ENCODE measurements around the gene FZD2. TPM values are rescaled to one million over a fixed set of nuclear protein-coding genes. Genes with fewer than 3 reads are reported as not detected.

Gene FZD2
- total RNA-seq, 2 donors from 2014 or later, result 0.67 to 2.0 TPM

GRCh38 chr17:44548376-44549230 is 8.7 kb upstream of the FZD2 start:
- H3K36me3 ChIP-seq, result no peaks in the 10 kb centered on the region
- H3K4me3 ChIP-seq, result no peak overlapping the region
- no peaks in the 10 kb centered on the region for H3K9me3 ChIP-seq
- DNase-seq, result no peak
- intact Hi-C loops (cut with DNase I), result no loop called here
- H3K27ac ChIP-seq, result no peak overlapping the region
- H3K27me3 ChIP-seq, result no peaks in the 10 kb centered on the region
- no peak for TF ChIP-seq CTCF (IDR thresholded peaks at IDR 0.05)
- H3K9ac ChIP-seq (ENCODE audit: low read depth in 2 of 2, low read length in 2 of 2), result no peak overlapping the region
- no peaks in the 10 kb centered on the region for H3K4me1 ChIP-seq

GRCh38 chr17:44549686-44550085 is 7.6 kb upstream of the FZD2 start:
- Histone ChIP-seq H3K36me3 (no peaks in the 10 kb centered on the region), H3K4me3 (no peak overlapping the region), H3K9me3 (no peaks in the 10 kb centered on the region), H3K27me3 (no peaks in the 10 kb centered on the region), H3K27ac (no peak overlapping the region), H3K9ac (ENCODE audit: low read depth in 2 of 2, low read length in 2 of 2) (no peak overlapping the region), H3K4me1 (no peaks in the 10 kb centered on the region)
- intact Hi-C loops (cut with DNase I), result no loop called here
- no peak for TF ChIP-seq CTCF (IDR thresholded peaks at IDR 0.05)
- DNase-seq, result no peak

GRCh38 chr17:44552361-44552760 is 4.9 kb upstream of the FZD2 start:
- TF ChIP-seq CTCF (IDR thresholded peaks at IDR 0.05), result no peak
- intact Hi-C loops (cut with DNase I), result no loop called here
- H3K27me3 ChIP-seq, result peaks cover 6% of the 10 kb centered on the region
- no peak overlapping the region for H3K4me3 ChIP-seq
- no peak overlapping the region for H3K9ac ChIP-seq (ENCODE audit: low read depth in 2 of 2, low read length in 2 of 2)
- H3K4me1 ChIP-seq, result no peaks in the 10 kb centered on the region
- H3K27ac ChIP-seq, result no peak overlapping the region
- DNase-seq, result no peak
- H3K9me3 ChIP-seq, result no peaks in the 10 kb centered on the region
- no peaks in the 10 kb centered on the region for H3K36me3 ChIP-seq

- DNase-seq, result no peak
- Histone ChIP-seq H3K36me3 (no peaks in the 10 kb centered on the region), H3K4me3 (no peak overlapping the region), H3K27ac (no peak overlapping the region), H3K27me3 (peaks cover 19% of the 10 kb centered on the region), H3K4me1 (no peaks in the 10 kb centered on the region), H3K9me3 (no peaks in the 10 kb centered on the region), H3K9ac (ENCODE audit: low read depth in 2 of 2, low read length in 2 of 2) (no peak overlapping the region)
- TF ChIP-seq CTCF (IDR thresholded peaks at IDR 0.05), result no peak
- intact Hi-C loops (cut with DNase I), result no loop called here
These were observed 2.2 kb upstream of the FZD2 start for GRCh38 chr17:44555099-44555498.

GRCh38 chr17:44556166-44556831 is 985 bp upstream of the FZD2 start:
- no peak for TF ChIP-seq CTCF (IDR thresholded peaks at IDR 0.05)
- peaks cover 19% of the 10 kb centered on the region for H3K27me3 ChIP-seq
- intact Hi-C loops (cut with DNase I), result no loop called here

More at GRCh38 chr17:44556166-44556831, 985 bp upstream of the FZD2 start:
- peak overlapping the region; percentile 40 for H3K4me3 ChIP-seq
- no peaks in the 10 kb centered on the region for H3K4me1 ChIP-seq
- no peaks in the 10 kb centered on the region for H3K9me3 ChIP-seq
- no peaks in the 10 kb centered on the region for H3K36me3 ChIP-seq
- H3K27ac ChIP-seq, result peak overlapping the region; percentile 34
- DNase-seq, result peak; percentile 25
- peak overlapping the region; percentile 43 to 63 for H3K9ac ChIP-seq (ENCODE audit: low read depth in 2 of 2, low read length in 2 of 2)
